ENCODE results near the gene LYPLAL1. TPM values are rescaled to one million over a fixed set of nuclear protein-coding genes. Genes with fewer than 3 reads are reported as not detected.

Gene LYPLAL1
- total and polyA plus RNA-seq, 11 donors, result 19.6 to 126 (median 87.2) TPM

DNA sequence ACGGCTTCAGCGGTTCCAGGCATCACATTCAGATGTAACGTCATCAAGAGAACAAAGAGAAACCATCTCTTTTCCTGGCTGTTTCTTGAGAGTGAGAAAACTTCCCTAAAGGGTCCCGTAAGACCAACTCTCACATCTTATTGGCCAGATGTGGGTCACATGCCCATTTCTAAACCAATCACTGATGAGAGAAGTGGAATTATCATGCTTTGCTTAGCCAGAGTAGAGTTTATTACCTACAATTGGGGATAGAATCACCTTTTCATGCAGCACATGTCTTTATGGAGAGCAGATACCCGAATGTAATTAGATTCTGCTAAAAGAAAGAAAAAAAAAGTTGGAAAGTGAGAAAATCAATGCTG is 54.4 kb downstream of the LYPLAL1 start:
- Histone ChIP-seq H3K36me3 (peaks cover 0 to 21% (median 6%) of the 10 kb centered on the region in 9 donors), H3K27me3 (no peaks in the 10 kb centered on the region), H3K4me1 (peaks cover 0 to 12% (median 0%) of the 10 kb centered on the region in 12 donors), H3K9me3 (no peaks in the 10 kb centered on the region), H3K4me3 (no peak overlapping the region), H3K27ac (no peak overlapping the region)
- ATAC-seq, result no peak
- intact Hi-C loops (cut with DNase I), result loop anchor here in 2 of 10 donors (5.0 to 10.0 kb wide), 3 partner anchors 157 to 661 kb away; no protein-coding TSS in a partner anchor
- TF ChIP-seq POLR2A (IDR thresholded peaks at IDR 0.05) (no peak), CTCF (IDR thresholded peaks at IDR 0.05) (no peak)
- 95 to 98% (median 97%) methylated on average over 5 of the region's 5 CpGs for WGBS, 4 donors
- no peak for DNase-seq

DNA sequence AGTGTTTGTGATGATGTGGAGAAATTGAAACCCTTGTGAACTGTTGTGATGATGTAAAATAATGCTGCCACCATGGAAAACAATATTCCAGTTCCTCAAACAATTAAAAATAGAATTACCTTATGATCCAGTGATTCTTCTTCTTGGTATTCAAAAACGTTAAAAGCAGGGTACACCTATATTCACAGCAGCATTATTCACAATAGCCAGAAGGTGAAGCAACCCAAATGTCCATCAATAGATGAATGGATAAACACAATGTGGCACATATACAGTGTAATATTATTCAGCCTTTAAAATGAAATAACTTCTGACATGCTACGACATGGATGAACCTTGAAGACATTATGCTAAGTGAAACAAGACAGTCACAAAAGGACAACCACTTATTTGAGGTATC is 59.2 kb downstream of the LYPLAL1 start:
- no peaks in the 10 kb centered on the region for H3K4me1 ChIP-seq
- no peak overlapping the region for H3K27ac ChIP-seq
- no peaks in the 10 kb centered on the region for H3K27me3 ChIP-seq
- H3K36me3 ChIP-seq, result peaks cover 0 to 19% (median 6%) of the 10 kb centered on the region in 9 donors
- no peaks in the 10 kb centered on the region for H3K9me3 ChIP-seq
- no peak overlapping the region for H3K4me3 ChIP-seq
- DNase-seq (no peak), ATAC-seq (no peak)
- TF ChIP-seq POLR2A (IDR thresholded peaks at IDR 0.05), result no peak
- no peak for TF ChIP-seq CTCF (IDR thresholded peaks at IDR 0.05)
- intact Hi-C loops (cut with DNase I), result no loop called here
- 81 to 90% (median 88%) methylated on average over 2 of the region's 2 CpGs for WGBS, 4 donors

DNA sequence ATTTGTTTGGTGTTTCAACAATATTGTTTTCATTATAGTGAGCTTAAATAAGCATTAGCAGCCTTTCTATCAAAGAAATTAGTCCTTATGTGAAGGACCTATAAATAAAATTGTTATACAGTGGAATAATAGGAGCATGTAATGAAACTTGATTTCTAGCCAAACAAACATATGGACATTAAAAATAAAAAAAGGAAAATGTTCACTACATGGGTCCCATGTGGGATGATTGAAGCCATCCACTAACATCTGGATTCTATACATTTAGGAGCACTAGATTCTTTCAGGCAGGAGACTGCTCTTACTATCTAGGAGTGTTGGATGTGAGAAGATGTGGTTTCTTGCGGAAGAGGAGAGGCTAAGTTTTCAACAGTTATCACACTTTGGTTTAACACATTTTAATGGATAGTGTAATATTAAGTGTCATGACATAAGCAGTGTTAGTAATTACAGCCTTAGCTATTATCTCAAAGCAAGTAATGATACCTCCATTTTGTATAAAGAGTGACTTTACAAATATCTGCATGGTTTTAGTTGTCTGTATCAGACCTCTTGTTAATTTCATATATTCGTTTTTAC is 62.3 kb downstream of the LYPLAL1 start:
- H3K4me1 ChIP-seq, result no peaks in the 10 kb centered on the region
- H3K27me3 ChIP-seq, result no peaks in the 10 kb centered on the region
- intact Hi-C loops (cut with DNase I), result no loop called here
- no peak overlapping the region for H3K27ac ChIP-seq
- H3K9me3 ChIP-seq, result no peaks in the 10 kb centered on the region
- H3K4me3 ChIP-seq, result no peak overlapping the region
- no peak for TF ChIP-seq POLR2A (IDR thresholded peaks at IDR 0.05)
- TF ChIP-seq CTCF (IDR thresholded peaks at IDR 0.05), result no peak
- H3K36me3 ChIP-seq, result peaks cover 0 to 7% (median 0%) of the 10 kb centered on the region in 9 donors
- no peak for DNase-seq
- ATAC-seq, result no peak
- WGBS, 4 donors, result 84 to 89% (median 87%) methylated on average over 2 of the region's 2 CpGs

DNA sequence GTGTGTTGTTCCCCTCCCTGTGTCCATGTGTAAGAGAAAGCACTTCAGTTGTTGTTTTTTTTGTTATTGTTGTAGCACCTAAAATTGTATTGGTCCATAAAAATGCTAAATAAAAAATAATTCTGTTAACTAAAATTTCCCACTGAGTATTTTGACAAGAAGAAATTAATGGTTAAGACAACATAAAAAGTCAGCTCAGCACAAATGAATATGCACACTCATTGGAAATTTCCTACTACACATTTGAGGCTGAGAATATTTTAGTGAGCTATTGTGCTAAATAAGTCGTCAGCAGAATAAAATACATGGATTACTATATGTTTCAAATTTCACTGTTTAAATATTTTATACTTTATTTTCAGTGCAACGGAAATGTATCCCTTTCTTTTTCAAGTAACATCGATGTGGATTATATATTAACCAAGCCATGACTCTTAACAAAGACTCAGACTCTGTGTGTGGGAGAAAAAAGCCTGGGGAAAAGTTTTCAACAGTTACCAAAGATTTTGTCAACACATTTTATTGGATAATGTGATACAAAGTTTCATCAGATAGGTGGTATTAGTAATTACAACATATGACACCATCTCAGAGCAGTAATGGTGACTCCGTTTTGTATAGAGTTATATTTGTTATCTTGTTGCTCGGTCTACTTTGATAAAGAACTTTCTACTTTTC is 63.4 kb downstream of the LYPLAL1 start:
- no peak for DNase-seq
- no peaks in the 10 kb centered on the region for H3K4me1 ChIP-seq
- no peaks in the 10 kb centered on the region for H3K36me3 ChIP-seq
- no peak for TF ChIP-seq POLR2A (IDR thresholded peaks at IDR 0.05)
- no peak for TF ChIP-seq CTCF (IDR thresholded peaks at IDR 0.05)
- no peaks in the 10 kb centered on the region for H3K9me3 ChIP-seq
- H3K27me3 ChIP-seq, result no peaks in the 10 kb centered on the region
- intact Hi-C loops (cut with DNase I), result no loop called here
- no peak overlapping the region for H3K27ac ChIP-seq
- WGBS, 4 donors, result 95 to 97% (median 96%) methylated on average over 5 of the region's 5 CpGs
- ATAC-seq, result no peak
- no peak overlapping the region for H3K4me3 ChIP-seq

All from heart left ventricle (tissue), 16 donors.